ENCODE measurements around the gene DNPH1.

The DNPH1 gene

GRCh38 chr6:43243664-43244321 lies 14.5 kb upstream of the DNPH1 start:
- no peak for DNase-seq (ENCODE audit: low read depth)

GRCh38 chr6:43242908-43243663 lies 13.8 kb upstream of the DNPH1 start, which contains the start of gene TTBK1:
TTBK1 (plus strand) TSS chr6:43243481; CDS start chr6:43246661, 3,180 bp downstream.
- no peak for DNase-seq (ENCODE audit: low read depth)

GRCh38 chr6:43241446-43241845 lies 12.2 kb upstream of the DNPH1 start:
- DNase-seq (ENCODE audit: low read depth): no peak

- no peak for DNase-seq (ENCODE audit: low read depth)
Observed at GRCh38 chr6:43240950-43241349, 11.7 kb upstream of the DNPH1 start.

GRCh38 chr6:43239054-43239453 lies 9.8 kb upstream of the DNPH1 start:
- DNase-seq (ENCODE audit: low read depth): no peak

- DNase-seq (ENCODE audit: low read depth): no peak
Observed at GRCh38 chr6:43235841-43236240, 6.6 kb upstream of the DNPH1 start.

- no peak for DNase-seq (ENCODE audit: low read depth)
Observed at GRCh38 chr6:43231735-43232450, 2.6 kb upstream of the DNPH1 start.

- no peak for DNase-seq (ENCODE audit: low read depth)
Observed at GRCh38 chr6:43231053-43231452, 1.8 kb upstream of the DNPH1 start.

- DNase-seq (ENCODE audit: low read depth): no peak
Observed at GRCh38 chr6:43229803-43230620, 731 bp upstream of the DNPH1 start.

- no peak for DNase-seq (ENCODE audit: low read depth)
Observed at GRCh38 chr6:43226192-43226851, 3.0 kb downstream of the DNPH1 start.

GRCh38 chr6:43223175-43223574 lies 6.1 kb downstream of the DNPH1 start:
- no peak for DNase-seq (ENCODE audit: low read depth)

- DNase-seq (ENCODE audit: low read depth): no peak
Observed at GRCh38 chr6:43222418-43223059, 6.7 kb downstream of the DNPH1 start.

- no peak for DNase-seq (ENCODE audit: low read depth)
Observed at GRCh38 chr6:43221046-43221972, 8.0 kb downstream of the DNPH1 start.

- no peak for DNase-seq (ENCODE audit: low read depth)
Observed at GRCh38 chr6:43220439-43220951, 8.8 kb downstream of the DNPH1 start.

- no peak for DNase-seq (ENCODE audit: low read depth)
Observed at GRCh38 chr6:43219814-43220213, 9.5 kb downstream of the DNPH1 start.

- no peak for DNase-seq (ENCODE audit: low read depth)
Observed at GRCh38 chr6:43219119-43219518, 10.2 kb downstream of the DNPH1 start.

- no peak for DNase-seq (ENCODE audit: low read depth)
Observed at GRCh38 chr6:43217351-43217750, 11.9 kb downstream of the DNPH1 start.

- DNase-seq (ENCODE audit: low read depth): no peak
Observed at GRCh38 chr6:43216200-43216599, 13.1 kb downstream of the DNPH1 start.

- DNase-seq (ENCODE audit: low read depth): no peak
Observed at GRCh38 chr6:43215066-43215465, 14.2 kb downstream of the DNPH1 start.

GRCh38 chr6:43213431-43213830 lies 15.8 kb downstream of the DNPH1 start:
- no peak for DNase-seq (ENCODE audit: low read depth)

All from GM04503 (cell line).